Hematopoietic multipotent progenitor cell (in vitro differentiated cells): ENCODE data around the gene PDHB. TPM values are rescaled to one million over a fixed set of nuclear protein-coding genes. Genes with fewer than 3 reads are reported as not detected.

ENCODE experiments used
- DNase-seq, 3 donors: peaks; one replicate each; pipeline ENCODE4 v3.0.0-alpha.2; 2011 to 2015; ENCODE audit warnings: low read depth in 2 of 3, low spot score in 2 of 3
- total RNA-seq: library from RNA; depleted of rRNA; stranded (reverse); fragments of >200 nt; gene quantifications from one replicate; pipeline ENCODE4 v1.2.3, GENCODE V29; 2012

Gene PDHB
- total RNA-seq, 1 donor, result 39.9 TPM

GRCh38 chr3:58404396-58404795 is 29.2 kb downstream of the PDHB start:
- no peak for DNase-seq

GRCh38 chr3:58403513-58404109 is 30.0 kb downstream of the PDHB start:
- DNase-seq, result no peak

- DNase-seq, result no peak
These were observed 34.8 kb downstream of the PDHB start for GRCh38 chr3:58398669-58399333.

GRCh38 chr3:58394339-58394738 is 39.3 kb downstream of the PDHB start:
- DNase-seq, result no peak

- DNase-seq, result no peak
These were observed 41.5 kb downstream of the PDHB start for GRCh38 chr3:58392181-58392580.

GRCh38 chr3:58391156-58391865 is 42.3 kb downstream of the PDHB start:
- DNase-seq, result no peak

- no peak for DNase-seq
These were observed 45.0 kb downstream of the PDHB start for GRCh38 chr3:58388550-58389091.

- no peak for DNase-seq
These were observed 45.7 kb downstream of the PDHB start for GRCh38 chr3:58387650-58388546.

GRCh38 chr3:58386626-58387365 is 46.8 kb downstream of the PDHB start:
- peak in 1 of 3 donors; percentile 44 for DNase-seq

- no peak for DNase-seq
These were observed 49.1 kb downstream of the PDHB start for GRCh38 chr3:58384381-58385090.

GRCh38 chr3:58383904-58384303 is 49.7 kb downstream of the PDHB start:
- no peak for DNase-seq

GRCh38 chr3:58383476-58383875 is 50.2 kb downstream of the PDHB start:
- DNase-seq, result no peak

- DNase-seq, result no peak
These were observed 54.1 kb downstream of the PDHB start for GRCh38 chr3:58379351-58380073.

- DNase-seq, result no peak
These were observed 55.9 kb downstream of the PDHB start for GRCh38 chr3:58377750-58378149.

Other genes starting within 250 kb of the PDHB start
- 0.54 TPM for gene DNASE1L3, start 222.9 kb downstream of the PDHB start, total RNA-seq
- gene ABHD6, start 196.0 kb downstream of the PDHB start, total RNA-seq, result 5.1 TPM
- gene RPP14, start 127.6 kb downstream of the PDHB start, total RNA-seq, result 5.4 TPM
- 7.3 TPM for gene HTD2, start 127.3 kb downstream of the PDHB start, total RNA-seq
- gene PXK, start 100.9 kb downstream of the PDHB start, total RNA-seq, result 17.0 TPM
- 4.3 TPM for gene KCTD6, start 58.3 kb upstream of the PDHB start, total RNA-seq
- gene ACOX2, start 103.4 kb upstream of the PDHB start, total RNA-seq, result 5.7 TPM
- gene FAM107A, start 143.6 kb upstream of the PDHB start, total RNA-seq, result under 0.01 TPM
- not detected for gene FAM3D, start 232.9 kb upstream of the PDHB start, total RNA-seq